Measurements from ENCODE around the gene TNS3. TPM values are rescaled to one million over a fixed set of nuclear protein-coding genes. Genes with fewer than 3 reads are reported as not detected.
A peak's percentile ranks its signal among the peaks of the same experiment; 100 is the strongest.

Gene TNS3
- total RNA-seq, 1 experiment from 2014 or later = 28.9 TPM

DNA sequence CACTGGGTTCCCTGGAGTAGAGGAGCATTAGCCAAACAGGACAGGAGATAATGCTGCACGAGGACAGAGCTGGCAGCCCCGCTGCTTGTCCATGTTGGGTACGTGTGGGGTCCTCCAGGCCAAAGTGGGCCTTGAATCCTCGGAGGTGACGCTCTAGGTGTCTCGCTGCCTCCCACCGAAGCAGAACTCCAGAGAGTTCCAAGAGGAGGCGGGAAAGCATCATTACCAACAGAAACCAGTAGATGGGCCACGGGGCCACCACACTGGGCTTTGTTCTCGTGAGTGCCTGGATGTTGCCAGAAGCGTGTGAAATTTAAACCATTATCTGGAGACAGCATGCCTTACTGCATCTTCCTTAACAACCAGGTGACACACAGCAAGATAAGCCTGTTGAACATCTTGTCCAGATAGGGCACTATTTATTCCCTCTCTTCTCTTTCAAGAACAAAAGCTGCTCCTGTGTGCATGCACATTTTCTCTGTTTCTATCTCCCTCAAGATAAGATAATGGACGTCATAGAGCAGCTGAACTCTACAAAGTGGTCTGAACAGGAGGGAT lies 56.8 kb downstream of the TNS3 start:
- no peak for DNase-seq
- Histone ChIP-seq H3K4me3 (ENCODE audit: insufficient read depth, low read depth, low read length) (no peak overlapping the region), H3K36me3 (replicated peaks; ENCODE audit: control insufficient read depth, insufficient read depth, low read length) (peaks cover 3% of the 10 kb centered on the region), H3K27me3 (ENCODE audit: control insufficient read depth, insufficient read depth, low read length) (no peaks in the 10 kb centered on the region)

DNA sequence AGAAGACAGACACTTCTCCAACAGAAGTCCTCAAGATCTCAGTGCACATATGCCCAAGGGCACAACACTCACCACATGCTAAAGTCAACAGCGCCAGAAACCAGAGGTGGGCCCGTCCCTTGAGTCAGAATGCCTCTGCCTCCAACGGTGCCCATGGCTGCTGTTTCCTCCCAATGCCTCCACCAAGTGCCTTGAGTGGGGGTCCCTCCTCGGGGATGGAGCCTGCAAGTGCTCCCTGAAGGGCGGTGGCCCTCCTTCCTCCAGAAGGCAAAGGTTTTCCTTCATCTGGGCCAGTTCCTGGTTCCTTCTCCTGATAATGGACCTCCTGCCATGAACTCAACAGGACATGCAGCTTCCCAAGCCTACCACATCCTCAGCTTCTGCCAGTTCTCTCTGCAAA lies 58.5 kb downstream of the TNS3 start:
- no peak for DNase-seq
- Histone ChIP-seq H3K4me3 (ENCODE audit: insufficient read depth, low read depth, low read length) (no peak overlapping the region), H3K27me3 (ENCODE audit: control insufficient read depth, insufficient read depth, low read length) (no peaks in the 10 kb centered on the region), H3K36me3 (replicated peaks; ENCODE audit: control insufficient read depth, insufficient read depth, low read length) (peaks cover 3% of the 10 kb centered on the region)

DNA sequence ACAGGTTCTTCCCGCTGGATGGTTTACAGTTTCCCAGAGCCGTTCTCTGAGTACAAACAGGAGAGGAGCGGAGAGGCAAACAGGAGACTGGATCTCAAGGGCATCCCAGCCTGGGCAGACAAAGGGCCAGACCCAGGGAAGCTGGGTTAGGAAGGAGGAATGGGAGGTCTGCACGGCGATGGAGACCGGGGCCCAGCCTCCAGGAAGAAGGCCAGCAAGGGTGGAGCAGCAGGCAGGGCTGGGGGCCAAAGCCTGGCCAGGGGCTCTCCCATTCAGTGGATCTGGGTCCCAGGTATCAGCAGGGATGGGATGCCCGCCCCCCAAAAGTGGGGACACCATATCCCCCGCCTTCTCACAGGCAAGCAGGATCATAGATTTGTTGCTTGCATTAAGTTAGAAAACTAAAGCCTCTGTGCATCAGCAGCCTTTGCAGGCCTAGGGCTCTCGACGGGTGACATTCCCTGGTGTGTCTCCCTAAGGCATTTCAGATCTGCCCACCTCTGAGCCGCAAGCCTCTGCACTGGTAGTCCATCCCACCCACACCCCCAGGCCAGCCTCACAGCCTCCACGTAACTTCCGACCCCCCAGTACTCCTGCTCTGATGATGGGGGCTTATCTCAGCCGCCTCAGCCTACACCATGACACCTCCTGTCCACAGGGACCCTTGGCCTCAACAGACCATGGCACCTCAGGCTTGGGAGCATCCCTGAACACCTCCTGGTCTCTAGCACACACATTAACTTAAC lies 59.9 kb downstream of the TNS3 start:
- no peak for DNase-seq
- H3K27me3 ChIP-seq (ENCODE audit: control insufficient read depth, insufficient read depth, low read length) = no peaks in the 10 kb centered on the region
- H3K4me3 ChIP-seq (ENCODE audit: insufficient read depth, low read depth, low read length) = no peak overlapping the region
- peaks cover 3% of the 10 kb centered on the region for H3K36me3 ChIP-seq (replicated peaks; ENCODE audit: control insufficient read depth, insufficient read depth, low read length)

DNA sequence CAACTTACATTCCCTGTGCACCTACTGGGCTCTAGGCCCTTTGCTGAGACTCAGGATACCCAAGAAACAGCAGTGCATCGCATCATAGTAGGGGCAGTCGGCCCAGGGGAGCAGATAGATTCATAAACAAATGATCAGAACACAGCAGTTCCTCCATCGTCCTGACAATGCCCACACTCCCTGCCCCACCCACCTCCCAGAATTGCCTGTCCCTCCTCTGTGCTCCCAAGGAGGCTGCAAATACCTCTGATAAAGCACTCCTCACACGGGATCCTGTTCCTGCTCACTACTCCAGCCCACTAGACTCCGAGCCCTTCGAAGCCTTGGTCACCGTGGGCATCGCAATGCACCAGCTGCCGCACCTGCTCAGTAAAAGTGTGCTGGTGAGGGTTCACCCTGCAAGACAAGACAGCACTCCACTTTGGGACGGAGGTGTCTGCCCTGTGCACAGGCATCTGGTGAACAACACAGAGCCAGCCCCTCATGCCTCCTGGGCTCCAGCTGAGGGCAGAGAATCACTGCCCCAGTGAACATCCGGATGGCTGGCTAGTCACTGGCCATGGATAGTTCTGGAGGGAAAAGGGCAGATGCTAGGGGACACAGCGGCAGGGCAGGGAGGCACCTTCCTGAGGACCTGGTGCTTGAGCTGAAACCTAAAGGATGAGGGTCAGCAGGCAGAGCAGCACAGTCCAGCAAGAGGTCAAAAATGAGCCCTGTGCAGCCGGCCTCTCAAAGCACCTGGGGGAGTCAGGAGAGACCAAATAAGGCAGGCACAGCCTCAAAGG lies 60.7 kb downstream of the TNS3 start:
- H3K27me3 ChIP-seq (ENCODE audit: control insufficient read depth, insufficient read depth, low read length) = no peaks in the 10 kb centered on the region
- H3K4me3 ChIP-seq (ENCODE audit: insufficient read depth, low read depth, low read length) = no peak overlapping the region
- peak; percentile 65 for DNase-seq
- H3K36me3 ChIP-seq (replicated peaks; ENCODE audit: control insufficient read depth, insufficient read depth, low read length) = peaks cover 1% of the 10 kb centered on the region

DNA sequence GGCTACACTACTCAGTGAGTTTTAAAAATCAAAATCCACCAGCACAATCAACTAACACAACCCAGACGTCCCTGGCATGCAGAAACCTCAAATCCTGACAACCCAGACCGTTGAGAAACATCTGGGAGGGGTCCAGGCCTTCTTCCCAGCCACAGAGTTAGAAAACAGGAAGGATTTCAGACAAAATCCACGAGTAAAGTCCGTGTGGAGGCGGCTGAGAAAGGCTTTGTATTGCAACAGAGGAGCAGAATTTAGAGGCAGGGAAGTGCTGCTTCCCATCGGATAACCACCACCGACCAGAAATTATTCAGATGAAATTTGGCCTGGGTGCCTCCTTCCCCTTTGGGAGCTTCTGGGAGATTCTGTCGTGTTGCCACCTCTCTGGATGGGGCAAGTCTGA lies 61.5 kb downstream of the TNS3 start:
- H3K27me3 ChIP-seq (ENCODE audit: control insufficient read depth, insufficient read depth, low read length) = no peaks in the 10 kb centered on the region
- no peak for DNase-seq
- H3K4me3 ChIP-seq (ENCODE audit: insufficient read depth, low read depth, low read length) = no peak overlapping the region
- H3K36me3 ChIP-seq (replicated peaks; ENCODE audit: control insufficient read depth, insufficient read depth, low read length) = peaks cover 1% of the 10 kb centered on the region

DNA sequence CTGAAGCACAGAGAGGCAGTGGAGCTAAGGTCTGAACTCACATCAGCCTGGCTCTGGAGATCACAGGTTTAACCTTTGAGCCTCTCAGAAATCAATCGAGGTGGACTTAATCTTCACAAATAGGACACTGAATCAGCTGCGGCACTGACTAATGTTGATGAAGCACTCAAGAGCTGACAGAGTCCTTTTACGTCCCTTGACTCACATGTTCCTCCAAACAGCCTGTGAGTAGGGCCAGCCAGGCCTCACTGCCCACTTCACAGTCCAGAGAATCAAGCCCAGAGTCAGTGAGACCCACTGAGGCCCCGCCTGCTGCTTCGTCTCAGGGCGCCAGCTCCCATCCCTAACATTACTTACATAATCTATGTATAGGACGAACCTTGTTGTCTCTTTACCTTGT lies 63.1 kb downstream of the TNS3 start:
- no peaks in the 10 kb centered on the region for H3K27me3 ChIP-seq (ENCODE audit: control insufficient read depth, insufficient read depth, low read length)
- no peak for DNase-seq
- no peak overlapping the region for H3K4me3 ChIP-seq (ENCODE audit: insufficient read depth, low read depth, low read length)
- no peaks in the 10 kb centered on the region; the same call in 1 of the 2 replicates for H3K36me3 ChIP-seq (replicated peaks; ENCODE audit: control insufficient read depth, insufficient read depth, low read length)

DNA sequence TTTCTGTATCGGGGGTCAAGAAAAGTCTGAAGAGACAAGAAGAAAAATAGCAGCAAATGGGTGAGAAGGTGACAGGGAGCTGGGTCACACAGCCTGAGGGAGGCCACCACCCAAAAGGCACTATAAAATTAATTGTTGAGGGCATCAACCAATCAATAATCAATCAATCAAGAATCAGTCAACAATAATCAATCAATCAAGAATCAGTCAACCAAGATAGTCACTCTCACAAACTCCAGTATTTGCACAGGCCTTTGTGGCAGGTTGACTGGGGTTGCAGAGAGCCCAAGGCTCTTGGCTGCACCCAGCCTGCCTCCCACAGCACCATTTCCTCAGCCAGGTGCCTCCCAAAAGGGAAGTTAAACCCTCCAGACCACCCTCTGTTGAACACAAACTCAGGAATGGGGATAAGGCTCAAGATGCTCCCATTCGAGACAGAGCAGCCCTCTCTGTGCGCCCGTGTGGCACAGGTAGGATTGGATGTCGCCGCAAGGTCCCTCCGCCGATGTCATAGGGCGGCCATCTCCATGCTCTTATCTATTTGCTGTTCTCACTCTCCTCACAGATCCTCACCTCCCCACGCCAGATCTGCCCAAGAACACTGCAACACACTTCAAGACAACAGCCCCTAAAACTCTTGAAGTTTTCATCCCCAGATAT lies 64.0 kb downstream of the TNS3 start:
- no peak for DNase-seq
- Histone ChIP-seq H3K27me3 (ENCODE audit: control insufficient read depth, insufficient read depth, low read length) (no peaks in the 10 kb centered on the region), H3K36me3 (replicated peaks; ENCODE audit: control insufficient read depth, insufficient read depth, low read length) (no peaks in the 10 kb centered on the region), H3K4me3 (ENCODE audit: insufficient read depth, low read depth, low read length) (no peak overlapping the region)

DNA sequence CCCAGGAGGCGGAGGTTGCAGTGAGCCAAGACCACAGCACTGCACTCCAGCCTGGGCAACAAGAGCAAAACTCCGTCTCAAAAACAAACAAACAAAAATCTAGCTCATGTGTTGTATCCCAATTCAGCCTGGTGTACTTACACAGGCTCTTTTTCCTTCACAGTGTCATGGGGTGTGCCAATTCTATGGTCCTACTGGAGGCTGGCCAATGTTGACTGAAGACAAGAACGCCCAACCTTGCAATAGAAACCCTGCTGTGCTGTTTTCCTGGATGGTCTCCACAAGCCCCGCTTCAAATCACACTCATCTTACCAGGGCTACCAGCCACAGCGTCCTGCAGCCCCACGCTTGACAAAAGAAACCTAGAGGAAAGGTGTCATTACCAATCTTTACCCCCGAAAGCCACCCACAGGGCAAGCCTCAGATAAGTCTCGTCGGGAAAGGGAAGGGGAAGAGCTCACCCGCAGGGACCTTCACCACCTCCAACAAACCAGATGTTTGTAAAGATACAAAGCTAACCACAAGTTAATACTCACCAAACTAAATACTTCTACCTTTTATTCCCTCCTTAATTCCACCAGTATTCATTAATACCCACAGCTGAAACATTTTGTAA lies 64.8 kb downstream of the TNS3 start:
- DNase-seq = no peak
- Histone ChIP-seq H3K27me3 (ENCODE audit: control insufficient read depth, insufficient read depth, low read length) (no peaks in the 10 kb centered on the region), H3K36me3 (replicated peaks; ENCODE audit: control insufficient read depth, insufficient read depth, low read length) (no peaks in the 10 kb centered on the region), H3K4me3 (ENCODE audit: insufficient read depth, low read depth, low read length) (no peak overlapping the region)

DNA sequence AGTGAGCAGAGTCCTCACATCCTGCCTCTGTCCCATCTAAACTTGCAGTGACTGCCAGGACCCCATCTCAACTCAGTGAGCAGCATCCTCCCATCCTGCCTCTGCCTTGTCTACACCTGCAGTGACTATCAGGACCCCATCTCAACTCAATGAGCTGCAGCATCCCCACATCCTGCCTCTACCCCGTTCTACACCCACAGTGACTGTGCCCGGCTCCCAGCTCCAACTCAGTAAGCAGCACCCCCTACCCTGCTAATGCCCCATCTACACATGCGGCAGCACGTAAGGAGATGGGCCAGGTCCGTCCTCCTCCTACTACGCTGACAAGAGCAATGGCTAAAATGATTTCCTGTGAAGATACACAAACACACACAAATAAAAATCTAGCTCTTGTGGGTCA lies 65.5 kb downstream of the TNS3 start:
- no peak overlapping the region for H3K4me3 ChIP-seq (ENCODE audit: insufficient read depth, low read depth, low read length)
- H3K27me3 ChIP-seq (ENCODE audit: control insufficient read depth, insufficient read depth, low read length) = no peaks in the 10 kb centered on the region
- H3K36me3 ChIP-seq (replicated peaks; ENCODE audit: control insufficient read depth, insufficient read depth, low read length) = no peaks in the 10 kb centered on the region
- no peak for DNase-seq

DNA sequence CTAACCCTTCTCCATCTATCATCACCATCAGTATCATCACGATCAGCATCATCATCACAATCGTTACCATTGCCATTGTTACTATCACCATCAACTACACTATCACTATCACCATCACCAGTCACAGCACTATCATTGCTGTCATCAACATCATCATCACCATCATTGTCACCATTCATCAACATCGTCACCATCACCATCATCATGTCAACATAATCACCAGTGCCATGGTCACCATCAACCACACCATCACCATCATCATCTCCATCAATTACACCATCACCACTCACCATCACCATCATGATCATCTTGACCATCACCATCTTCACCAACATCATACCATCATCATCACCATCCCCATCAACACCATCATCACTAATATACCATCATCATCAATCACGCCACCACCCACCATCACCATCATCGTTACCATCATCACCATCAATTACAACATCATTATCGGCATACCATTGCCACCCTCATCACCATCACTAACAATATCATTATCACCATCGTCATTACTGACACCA lies 66.5 kb downstream of the TNS3 start:
- Histone ChIP-seq H3K27me3 (ENCODE audit: control insufficient read depth, insufficient read depth, low read length) (no peaks in the 10 kb centered on the region), H3K4me3 (ENCODE audit: insufficient read depth, low read depth, low read length) (no peak overlapping the region), H3K36me3 (replicated peaks; ENCODE audit: control insufficient read depth, insufficient read depth, low read length) (no peaks in the 10 kb centered on the region)
- no peak for DNase-seq

DNA sequence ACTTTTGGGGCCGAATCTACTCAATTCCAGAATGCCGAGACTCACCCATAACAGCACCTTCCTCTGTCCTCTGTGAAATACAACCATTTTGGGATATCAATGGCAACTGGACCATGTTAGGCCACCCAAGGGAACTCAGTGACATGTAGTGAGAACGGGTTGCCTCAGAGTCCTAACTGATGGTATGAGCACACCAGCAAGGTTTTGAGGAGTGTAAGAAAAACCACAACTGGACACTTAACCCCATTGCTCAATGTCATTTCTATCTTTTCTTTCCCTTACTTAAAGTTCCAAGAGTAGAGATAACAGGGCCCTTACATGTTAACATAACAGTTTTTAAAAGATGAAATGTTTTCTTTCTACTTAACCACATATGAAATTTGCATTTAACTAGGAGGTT lies 67.1 kb downstream of the TNS3 start:
- Histone ChIP-seq H3K36me3 (replicated peaks; ENCODE audit: control insufficient read depth, insufficient read depth, low read length) (no peaks in the 10 kb centered on the region), H3K27me3 (ENCODE audit: control insufficient read depth, insufficient read depth, low read length) (no peaks in the 10 kb centered on the region), H3K4me3 (ENCODE audit: insufficient read depth, low read depth, low read length) (no peak overlapping the region)
- no peak for DNase-seq

DNA sequence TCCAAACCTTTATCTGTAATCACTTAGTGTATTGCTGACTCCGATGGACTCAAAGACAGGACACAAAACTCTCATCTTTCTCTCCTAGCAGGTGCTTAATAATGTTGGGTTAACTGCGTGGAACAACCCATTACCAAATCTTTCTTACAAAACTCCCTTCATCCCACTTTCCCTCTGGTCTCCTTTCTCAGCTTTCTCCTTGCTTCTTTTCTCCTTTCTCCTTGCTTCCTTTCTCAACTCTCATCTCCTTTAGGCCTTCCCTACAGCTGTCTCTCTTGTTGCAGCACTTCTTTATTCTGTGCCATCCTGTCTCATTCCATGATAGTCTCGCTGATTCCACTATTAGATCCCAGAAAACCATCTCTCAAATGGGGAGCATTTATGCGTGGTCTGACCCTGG lies 67.5 kb downstream of the TNS3 start:
- no peak overlapping the region for H3K4me3 ChIP-seq (ENCODE audit: insufficient read depth, low read depth, low read length)

DNA sequence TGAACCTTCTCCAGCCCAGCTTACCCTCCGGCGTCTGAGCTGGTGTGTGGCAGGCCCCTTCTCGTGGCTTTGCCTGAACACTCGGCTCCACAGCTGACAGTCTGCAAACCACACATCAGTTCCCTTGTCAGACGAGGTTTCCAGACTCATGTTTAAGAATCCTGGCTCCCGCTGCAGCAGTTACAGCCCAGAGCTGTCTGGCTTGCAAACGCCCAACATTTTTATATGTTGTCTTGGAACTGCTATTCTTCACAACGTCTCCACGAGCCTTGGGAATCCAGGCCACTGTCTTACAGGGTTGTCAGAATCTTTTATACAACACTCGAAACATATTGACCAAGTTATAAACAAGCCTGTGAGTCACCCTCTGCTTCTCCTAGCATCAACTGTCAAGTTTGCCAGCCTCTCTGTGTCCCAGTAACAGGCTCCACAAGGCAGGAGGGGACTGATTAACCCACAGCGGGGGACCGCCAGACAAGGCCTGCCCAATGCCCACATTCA lies 68.1 kb downstream of the TNS3 start:
- Histone ChIP-seq H3K36me3 (replicated peaks; ENCODE audit: control insufficient read depth, insufficient read depth, low read length) (no peaks in the 10 kb centered on the region), H3K4me3 (ENCODE audit: insufficient read depth, low read depth, low read length) (no peak overlapping the region), H3K27me3 (ENCODE audit: control insufficient read depth, insufficient read depth, low read length) (no peaks in the 10 kb centered on the region)
- no peak for DNase-seq

More for the DNA sequence above, 67.5 kb downstream of the TNS3 start:
- no peaks in the 10 kb centered on the region for H3K36me3 ChIP-seq (replicated peaks; ENCODE audit: control insufficient read depth, insufficient read depth, low read length)
- no peaks in the 10 kb centered on the region for H3K27me3 ChIP-seq (ENCODE audit: control insufficient read depth, insufficient read depth, low read length)
- DNase-seq = no peak

Data from H7 (cell line).